Lower leg skin (tissue), 4 donors: ENCODE measurements around the gene NVL. TPM values are rescaled to one million over a fixed set of nuclear protein-coding genes. Genes with fewer than 3 reads are reported as not detected.

ENCODE experiments used
- DNase-seq, 2 donors: peaks; one replicate each; pipeline ENCODE4 v3.0.0-alpha.2; 2019; ENCODE audit warnings: low spot score in 2 of 2
- H3K4me3 ChIP-seq: fragments of 200-600 bp; sonication (generic); 2 replicates; pipeline ENCODE4 v1.5.1; 2017; ENCODE audit warnings: mild to moderate bottlenecking, low read depth; ENCODE audit not compliant: poor library complexity, severe bottlenecking
- POLR2A ChIP-seq, 2 donors: fragments of 450-650 bp; IDR thresholded peaks; one replicate each; pipeline ENCODE4 v1.6.1; 2016 to 2017; ENCODE audit warnings: antibody characterized with exemption in 2 of 2, mild to moderate bottlenecking in 1 of 2, moderate library complexity in 1 of 2
- WGBS, 2 donors: methylation state at CpG; one replicate each; pipeline ENCODE4 v1.1.5; 2018; 5-methylcytosine and 5-hydroxymethylcytosine counted together
- intact Hi-C: fragments of 100-400 bp; cut with DNase I; formaldehyde crosslinking; loops from one replicate; pipeline ENCODE4 v1.15.0; 2023; ENCODE audit warnings: low total_unique reads
- total RNA-seq, 4 donors: library from RNA; depleted of rRNA; stranded (reverse); fragments of >200 nt; gene quantifications; one replicate each; pipeline ENCODE4 v1.1.0, GENCODE V29; 2016
- TF ChIP-seq, protein P1 (sequence below), 3 donors: fragments of 450-650 bp; IDR thresholded peaks; one replicate each; pipeline ENCODE4 v1.5.1; 2016; ENCODE audit warnings: antibody characterized with exemption in 3 of 3, mild to moderate bottlenecking in 3 of 3, moderate library complexity in 2 of 3

The NVL gene
- total RNA-seq, 4 donors from 2014 or later = 24.4 to 43.1 (median 32.1) TPM

DNA sequence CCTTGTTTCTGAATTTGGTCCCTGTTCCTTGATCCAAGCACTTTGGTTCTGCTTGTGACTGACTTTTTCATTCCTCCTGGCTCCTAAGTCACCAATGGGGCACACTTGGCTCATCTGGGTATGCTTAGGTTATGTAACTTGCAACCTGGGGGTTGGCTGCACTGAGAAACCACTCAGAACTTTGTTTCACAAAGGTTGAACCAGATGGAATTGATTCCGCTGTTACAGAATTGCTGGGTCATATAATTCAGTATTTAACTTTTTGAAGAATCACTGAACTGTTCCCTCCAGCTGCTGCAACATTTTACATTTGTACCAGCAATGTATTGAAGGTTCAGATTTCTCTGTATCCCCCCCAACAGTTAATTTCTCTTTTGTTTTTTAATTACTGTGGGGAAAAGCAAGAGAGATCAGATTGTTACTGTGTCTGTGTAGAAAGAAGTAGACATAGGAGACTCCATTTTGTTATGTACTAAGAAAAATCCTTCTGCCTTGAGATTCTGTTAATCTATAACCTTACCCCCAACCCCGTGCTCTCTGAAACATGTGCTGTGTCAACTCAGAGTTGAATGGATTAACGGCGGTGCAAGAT, 9.6 kb upstream of the NVL start:
- no peak overlapping the region for H3K4me3 ChIP-seq
- WGBS, 2 donors = 55 to 59% methylated on average over 2 of the region's 4 CpGs
- DNase-seq = no peak
- intact Hi-C loops = no loop called here
- TF ChIP-seq, protein P1, sequence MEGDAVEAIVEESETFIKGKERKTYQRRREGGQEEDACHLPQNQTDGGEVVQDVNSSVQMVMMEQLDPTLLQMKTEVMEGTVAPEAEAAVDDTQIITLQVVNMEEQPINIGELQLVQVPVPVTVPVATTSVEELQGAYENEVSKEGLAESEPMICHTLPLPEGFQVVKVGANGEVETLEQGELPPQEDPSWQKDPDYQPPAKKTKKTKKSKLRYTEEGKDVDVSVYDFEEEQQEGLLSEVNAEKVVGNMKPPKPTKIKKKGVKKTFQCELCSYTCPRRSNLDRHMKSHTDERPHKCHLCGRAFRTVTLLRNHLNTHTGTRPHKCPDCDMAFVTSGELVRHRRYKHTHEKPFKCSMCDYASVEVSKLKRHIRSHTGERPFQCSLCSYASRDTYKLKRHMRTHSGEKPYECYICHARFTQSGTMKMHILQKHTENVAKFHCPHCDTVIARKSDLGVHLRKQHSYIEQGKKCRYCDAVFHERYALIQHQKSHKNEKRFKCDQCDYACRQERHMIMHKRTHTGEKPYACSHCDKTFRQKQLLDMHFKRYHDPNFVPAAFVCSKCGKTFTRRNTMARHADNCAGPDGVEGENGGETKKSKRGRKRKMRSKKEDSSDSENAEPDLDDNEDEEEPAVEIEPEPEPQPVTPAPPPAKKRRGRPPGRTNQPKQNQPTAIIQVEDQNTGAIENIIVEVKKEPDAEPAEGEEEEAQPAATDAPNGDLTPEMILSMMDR (IDR thresholded peaks at IDR 0.05) = no peak
- no peak for TF ChIP-seq POLR2A (IDR thresholded peaks at IDR 0.05)

DNA sequence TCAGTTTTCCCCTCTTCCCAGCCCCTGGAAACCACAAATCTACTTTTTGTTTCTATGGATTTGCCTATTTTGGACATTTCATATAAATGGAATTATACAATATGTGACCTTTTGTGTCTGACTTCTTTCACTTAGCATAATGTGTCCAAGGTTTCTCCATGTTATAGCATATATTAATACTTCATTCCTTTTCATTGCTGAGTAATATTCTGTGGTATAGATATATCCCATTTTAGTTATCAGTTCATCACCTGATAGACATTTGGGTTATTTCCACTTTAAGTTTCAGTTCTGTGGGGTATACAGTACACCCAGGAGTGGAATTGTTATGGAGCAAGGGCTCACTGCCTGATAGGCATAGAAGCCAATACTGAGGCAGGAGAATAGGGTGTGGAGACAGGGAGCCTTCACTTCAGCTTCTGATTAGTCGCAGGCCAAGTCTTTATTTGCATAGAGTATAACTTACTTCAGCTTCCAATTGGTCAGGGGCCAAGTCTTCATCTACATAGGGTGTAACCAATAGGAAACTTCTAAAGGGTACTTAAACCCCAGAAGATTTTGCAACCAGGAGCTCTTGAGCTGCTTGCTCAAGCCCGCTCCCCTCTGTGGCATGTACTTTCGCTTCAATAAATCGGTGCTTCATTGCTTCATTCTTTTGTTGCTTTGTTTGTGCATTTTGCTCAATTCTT, 8.3 kb upstream of the NVL start:
- DNase-seq = no peak
- H3K4me3 ChIP-seq = no peak overlapping the region
- 87 to 89% methylated on average over 4 of the region's 4 CpGs for WGBS, 2 donors
- TF ChIP-seq, protein P1 (IDR thresholded peaks at IDR 0.05) = no peak
- no peak for TF ChIP-seq POLR2A (IDR thresholded peaks at IDR 0.05)
- intact Hi-C loops = no loop called here

DNA sequence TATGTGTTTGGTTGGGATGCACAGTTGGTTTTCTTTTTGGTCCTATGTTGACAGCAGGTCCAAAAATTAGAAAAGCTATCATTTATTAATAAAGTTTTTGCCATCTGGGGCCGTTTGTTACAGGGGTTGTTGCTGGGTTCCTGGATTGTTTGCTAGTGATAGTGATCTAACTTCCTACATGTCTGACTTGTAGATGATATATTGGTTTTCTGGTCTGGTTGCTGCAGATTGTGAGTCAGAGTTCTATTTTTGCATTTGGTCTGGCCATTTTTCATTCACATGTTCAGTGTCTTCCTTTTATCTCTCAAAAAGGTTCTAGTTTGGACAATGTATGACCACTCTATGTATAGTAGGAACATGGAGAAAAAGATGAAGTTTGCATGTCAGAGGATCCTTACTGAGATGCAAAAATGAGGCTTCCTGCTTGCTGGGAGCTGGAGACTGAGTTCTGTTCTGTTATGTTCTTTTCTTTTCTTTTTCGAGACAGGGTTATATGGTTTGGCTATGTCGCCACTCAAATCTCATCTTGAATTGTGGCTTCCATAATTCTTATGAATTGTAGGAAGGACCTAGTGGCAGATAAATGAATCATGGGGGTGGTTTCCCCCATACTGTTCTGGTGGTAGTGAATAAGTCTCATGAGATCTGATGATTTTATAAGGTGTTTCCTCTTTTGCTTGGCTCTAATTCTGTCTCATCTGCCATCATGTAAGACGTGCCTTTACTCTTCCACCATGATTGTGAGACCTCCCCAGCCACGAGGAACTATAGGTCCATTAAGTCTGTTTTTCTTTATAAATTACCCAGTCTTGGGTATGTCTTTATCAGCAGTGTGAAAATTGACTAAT, 4.2 kb upstream of the NVL start:
- WGBS, 2 donors = 51 to 58% methylated on average over 5 of the region's 5 CpGs
- TF ChIP-seq, protein P1 (IDR thresholded peaks at IDR 0.05) = no peak
- no peak for TF ChIP-seq POLR2A (IDR thresholded peaks at IDR 0.05)
- intact Hi-C loops = loop anchor here (5.0 kb wide), 1 partner anchor 222 kb away; the partner anchor contains the start of gene FBXO28
- H3K4me3 ChIP-seq = no peak overlapping the region
- DNase-seq = no peak

DNA sequence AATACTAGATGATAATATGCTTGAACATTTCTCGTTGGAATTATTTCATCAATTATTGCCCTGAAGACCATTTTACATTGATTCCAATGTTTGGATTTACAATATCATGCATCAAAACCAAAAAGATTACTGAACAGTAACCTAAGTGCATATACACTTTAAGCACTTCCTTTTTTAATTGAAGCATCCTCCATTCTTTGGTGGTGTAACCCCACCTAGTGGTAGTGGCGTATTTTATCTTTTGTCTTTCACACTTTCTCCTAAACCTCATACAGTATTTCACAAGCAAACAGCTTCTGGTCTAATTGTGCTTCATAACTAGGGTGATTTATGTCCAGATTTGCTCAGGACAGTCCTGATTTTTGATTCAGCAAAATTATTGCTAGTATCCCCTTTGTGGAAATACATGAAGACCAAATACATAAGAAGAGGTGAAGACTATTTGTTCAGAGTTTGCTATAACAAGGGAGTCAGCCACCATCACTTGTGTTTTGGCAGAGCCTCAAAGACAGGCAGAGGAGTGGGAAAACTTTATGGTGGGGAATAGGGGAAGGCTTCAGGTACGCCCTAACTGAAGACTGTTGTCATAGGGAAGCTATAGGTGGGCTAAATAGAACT, 3.4 kb upstream of the NVL start:
- 13 to 17% methylated on average over 3 of the region's 3 CpGs for WGBS, 2 donors
- intact Hi-C loops = loop anchor here (5.0 kb wide), 1 partner anchor 221 kb away; the partner anchor contains the start of gene FBXO28
- TF ChIP-seq POLR2A (IDR thresholded peaks at IDR 0.05) = no peak
- TF ChIP-seq, protein P1 (IDR thresholded peaks at IDR 0.05) = peak in 1 of 3 donors; percentile 38
- H3K4me3 ChIP-seq = no peak overlapping the region
- no peak for DNase-seq

DNA sequence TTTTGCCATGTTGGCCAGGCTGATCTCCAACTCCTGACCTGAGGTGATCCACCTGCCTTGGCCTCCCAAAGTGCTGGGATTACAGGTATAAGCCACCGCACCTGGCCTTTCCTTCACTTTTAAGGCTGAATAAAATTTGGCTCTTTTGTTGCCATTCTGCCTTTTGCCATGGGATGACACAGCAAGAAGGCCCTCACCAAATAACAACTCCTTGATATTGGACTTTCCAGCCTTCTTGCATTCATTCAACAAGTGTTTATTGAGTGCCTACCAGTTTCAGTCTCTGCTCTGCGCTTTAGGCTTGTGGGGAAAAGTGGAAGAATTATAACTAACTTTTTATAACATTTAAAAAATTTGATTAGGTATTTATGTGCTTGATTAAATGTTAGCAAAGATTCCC, 1.9 kb upstream of the NVL start:
- no peak overlapping the region for H3K4me3 ChIP-seq
- DNase-seq = no peak
- 97% methylated on average over 2 of the region's 2 CpGs for WGBS, 2 donors
- intact Hi-C loops = loop anchor here (5.0 kb wide), 1 partner anchor 220 kb away; the partner anchor contains the start of gene FBXO28
- TF ChIP-seq POLR2A (IDR thresholded peaks at IDR 0.05) = no peak
- TF ChIP-seq, protein P1 (IDR thresholded peaks at IDR 0.05) = no peak
